Measurements from ENCODE around the gene ARHGEF16.

The ARHGEF16 gene

GRCh38 chr1:3477241-3477995, 23.0 kb downstream of the ARHGEF16 start:
- TF ChIP-seq, protein P1, sequence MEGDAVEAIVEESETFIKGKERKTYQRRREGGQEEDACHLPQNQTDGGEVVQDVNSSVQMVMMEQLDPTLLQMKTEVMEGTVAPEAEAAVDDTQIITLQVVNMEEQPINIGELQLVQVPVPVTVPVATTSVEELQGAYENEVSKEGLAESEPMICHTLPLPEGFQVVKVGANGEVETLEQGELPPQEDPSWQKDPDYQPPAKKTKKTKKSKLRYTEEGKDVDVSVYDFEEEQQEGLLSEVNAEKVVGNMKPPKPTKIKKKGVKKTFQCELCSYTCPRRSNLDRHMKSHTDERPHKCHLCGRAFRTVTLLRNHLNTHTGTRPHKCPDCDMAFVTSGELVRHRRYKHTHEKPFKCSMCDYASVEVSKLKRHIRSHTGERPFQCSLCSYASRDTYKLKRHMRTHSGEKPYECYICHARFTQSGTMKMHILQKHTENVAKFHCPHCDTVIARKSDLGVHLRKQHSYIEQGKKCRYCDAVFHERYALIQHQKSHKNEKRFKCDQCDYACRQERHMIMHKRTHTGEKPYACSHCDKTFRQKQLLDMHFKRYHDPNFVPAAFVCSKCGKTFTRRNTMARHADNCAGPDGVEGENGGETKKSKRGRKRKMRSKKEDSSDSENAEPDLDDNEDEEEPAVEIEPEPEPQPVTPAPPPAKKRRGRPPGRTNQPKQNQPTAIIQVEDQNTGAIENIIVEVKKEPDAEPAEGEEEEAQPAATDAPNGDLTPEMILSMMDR (IDR thresholded peaks at IDR 0.05; ENCODE audit: low read depth, low read length) = no peak
- DNase-seq = no peak
- no peaks in the 10 kb centered on the region for H3K9me3 ChIP-seq
- H3K4me3 ChIP-seq (ENCODE audit: low read depth, low read length) = no peak overlapping the region
- no peaks in the 10 kb centered on the region for H3K27me3 ChIP-seq
- no peaks in the 10 kb centered on the region for H3K36me3 ChIP-seq
- no peaks in the 10 kb centered on the region for H3K4me1 ChIP-seq

GRCh38 chr1:3478187-3478586, 23.7 kb downstream of the ARHGEF16 start:
- no peak for DNase-seq
- Histone ChIP-seq H3K36me3 (no peaks in the 10 kb centered on the region), H3K9me3 (no peaks in the 10 kb centered on the region), H3K4me3 (ENCODE audit: low read depth, low read length) (no peak overlapping the region), H3K4me1 (no peaks in the 10 kb centered on the region), H3K27me3 (no peaks in the 10 kb centered on the region)
- TF ChIP-seq, protein P1 (IDR thresholded peaks at IDR 0.05; ENCODE audit: low read depth, low read length) = no peak

GRCh38 chr1:3479511-3480368, 25.3 kb downstream of the ARHGEF16 start:
- Histone ChIP-seq H3K27me3 (no peaks in the 10 kb centered on the region), H3K4me3 (ENCODE audit: low read depth, low read length) (no peak overlapping the region), H3K4me1 (no peaks in the 10 kb centered on the region), H3K36me3 (no peaks in the 10 kb centered on the region), H3K9me3 (no peaks in the 10 kb centered on the region)
- DNase-seq = no peak
- TF ChIP-seq, protein P1 (IDR thresholded peaks at IDR 0.05; ENCODE audit: low read depth, low read length) = no peak

- no peaks in the 10 kb centered on the region for H3K4me1 ChIP-seq
Measured at GRCh38 chr1:3480369-3480719, 25.9 kb downstream of the ARHGEF16 start.

GRCh38 chr1:3481046-3481445, 26.6 kb downstream of the ARHGEF16 start:
- Histone ChIP-seq H3K36me3 (no peaks in the 10 kb centered on the region), H3K4me1 (no peaks in the 10 kb centered on the region), H3K4me3 (ENCODE audit: low read depth, low read length) (no peak overlapping the region), H3K27me3 (no peaks in the 10 kb centered on the region), H3K9me3 (no peaks in the 10 kb centered on the region)
- TF ChIP-seq, protein P1 (IDR thresholded peaks at IDR 0.05; ENCODE audit: low read depth, low read length) = no peak
- DNase-seq = no peak

More at GRCh38 chr1:3480369-3480719, 25.9 kb downstream of the ARHGEF16 start:
- no peak overlapping the region for H3K4me3 ChIP-seq (ENCODE audit: low read depth, low read length)
- DNase-seq = no peak
- no peaks in the 10 kb centered on the region for H3K36me3 ChIP-seq
- no peaks in the 10 kb centered on the region for H3K27me3 ChIP-seq
- no peaks in the 10 kb centered on the region for H3K9me3 ChIP-seq
- TF ChIP-seq, protein P1 (IDR thresholded peaks at IDR 0.05; ENCODE audit: low read depth, low read length) = no peak
